Parathyroid adenoma (tissue), 2 donors: ENCODE data around the gene GHSR.

Experiments
- H2AFZ ChIP-seq: fragments of 300-600 bp; sonication (generic); one replicate; pipeline ENCODE4 v1.7.0; 2017; ENCODE audit warnings: antibody characterized with exemption, mild to moderate bottlenecking
- H3K27ac ChIP-seq: fragments of 300-600 bp; sonication (generic); one replicate; pipeline ENCODE4 v1.7.0; 2017
- H3K27me3 ChIP-seq: fragments of 300-600 bp; sonication (generic); one replicate; pipeline ENCODE4 v1.7.0; 2017; ENCODE audit warnings: low read length; ENCODE audit not compliant: control insufficient read depth, insufficient read depth
- H3K36me3 ChIP-seq: fragments of 300-600 bp; sonication (generic); one replicate; pipeline ENCODE4 v1.7.0; 2017; ENCODE audit warnings: low read length; ENCODE audit not compliant: control insufficient read depth, insufficient read depth
- H3K4me1 ChIP-seq: fragments of 300-600 bp; sonication (generic); one replicate; pipeline ENCODE4 v1.7.0; 2017; ENCODE audit warnings: control low read depth
- H3K4me2 ChIP-seq: fragments of 300-600 bp; sonication (generic); one replicate; pipeline ENCODE4 v1.7.0; 2017; ENCODE audit warnings: low read length
- H3K4me3 ChIP-seq: fragments of 300-600 bp; sonication (generic); one replicate; pipeline ENCODE4 v1.7.0; 2017; ENCODE audit warnings: low read depth, low read length
- H3K79me2 ChIP-seq: fragments of 300-600 bp; sonication (generic); one replicate; pipeline ENCODE4 v1.7.0; 2017; ENCODE audit warnings: control low read depth
- H3K9ac ChIP-seq: fragments of 300-600 bp; sonication (generic); one replicate; pipeline ENCODE4 v1.7.0; 2017; ENCODE audit warnings: mild to moderate bottlenecking
- H3K9me3 ChIP-seq: fragments of 300-600 bp; sonication (generic); one replicate; pipeline ENCODE4 v1.7.0; 2017; ENCODE audit warnings: low read length; ENCODE audit not compliant: control insufficient read depth
- TF ChIP-seq, protein P1 (sequence below): fragments of 300-600 bp; sonication (generic); IDR thresholded peaks from one replicate; pipeline ENCODE4 v1.7.0; 2017; ENCODE audit warnings: antibody characterized with exemption, mild to moderate bottlenecking
- donor health status: primary hyperparathyroidism.

GHSR gene

DNA sequence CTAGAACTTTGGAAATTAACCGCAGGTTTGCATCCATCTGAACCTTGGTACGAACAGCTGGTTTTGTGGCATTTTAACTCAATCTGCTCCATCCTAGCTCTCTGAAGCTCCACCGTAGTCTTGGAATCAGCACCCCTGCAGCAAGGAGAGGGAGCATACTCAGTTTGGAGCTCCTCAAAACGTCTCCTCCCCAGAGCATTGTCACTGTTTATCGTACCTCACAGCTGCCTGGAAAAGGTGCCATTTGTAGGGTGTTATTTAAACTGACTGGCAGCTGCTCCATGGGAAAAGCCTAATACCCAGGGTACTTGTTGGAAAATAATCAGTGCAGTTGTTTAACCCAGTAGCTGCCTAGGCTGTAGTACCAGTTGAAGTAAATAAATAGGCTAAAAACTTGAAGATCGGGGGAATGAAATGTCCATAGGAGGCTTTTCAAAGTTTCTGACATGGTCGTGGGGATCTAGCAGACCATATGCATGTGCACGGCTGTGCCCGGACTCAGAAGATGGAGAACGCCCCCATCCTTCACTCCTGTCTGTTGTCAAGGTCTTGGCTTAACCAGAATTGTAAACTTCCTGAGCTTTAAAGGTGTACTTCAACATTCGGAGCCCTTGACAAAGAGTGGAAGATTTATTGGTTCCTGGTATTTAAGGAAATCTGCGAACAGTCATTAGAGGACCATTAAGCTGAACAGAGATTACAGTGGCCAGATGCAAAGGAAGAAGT lies 43.9 kb downstream of the GHSR start:
- no peaks in the 10 kb centered on the region for H3K27me3 ChIP-seq
- no peak overlapping the region for H3K9ac ChIP-seq
- H3K4me1 ChIP-seq = no peaks in the 10 kb centered on the region
- no peaks in the 10 kb centered on the region for H3K79me2 ChIP-seq
- H3K36me3 ChIP-seq = no peaks in the 10 kb centered on the region
- H3K27ac ChIP-seq = no peak overlapping the region
- H3K9me3 ChIP-seq = no peaks in the 10 kb centered on the region
- TF ChIP-seq, protein P1, sequence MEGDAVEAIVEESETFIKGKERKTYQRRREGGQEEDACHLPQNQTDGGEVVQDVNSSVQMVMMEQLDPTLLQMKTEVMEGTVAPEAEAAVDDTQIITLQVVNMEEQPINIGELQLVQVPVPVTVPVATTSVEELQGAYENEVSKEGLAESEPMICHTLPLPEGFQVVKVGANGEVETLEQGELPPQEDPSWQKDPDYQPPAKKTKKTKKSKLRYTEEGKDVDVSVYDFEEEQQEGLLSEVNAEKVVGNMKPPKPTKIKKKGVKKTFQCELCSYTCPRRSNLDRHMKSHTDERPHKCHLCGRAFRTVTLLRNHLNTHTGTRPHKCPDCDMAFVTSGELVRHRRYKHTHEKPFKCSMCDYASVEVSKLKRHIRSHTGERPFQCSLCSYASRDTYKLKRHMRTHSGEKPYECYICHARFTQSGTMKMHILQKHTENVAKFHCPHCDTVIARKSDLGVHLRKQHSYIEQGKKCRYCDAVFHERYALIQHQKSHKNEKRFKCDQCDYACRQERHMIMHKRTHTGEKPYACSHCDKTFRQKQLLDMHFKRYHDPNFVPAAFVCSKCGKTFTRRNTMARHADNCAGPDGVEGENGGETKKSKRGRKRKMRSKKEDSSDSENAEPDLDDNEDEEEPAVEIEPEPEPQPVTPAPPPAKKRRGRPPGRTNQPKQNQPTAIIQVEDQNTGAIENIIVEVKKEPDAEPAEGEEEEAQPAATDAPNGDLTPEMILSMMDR = no peak
- H3K4me2 ChIP-seq = no peak overlapping the region
- no peak overlapping the region for H3K4me3 ChIP-seq
- no peak overlapping the region for H2AFZ ChIP-seq

DNA sequence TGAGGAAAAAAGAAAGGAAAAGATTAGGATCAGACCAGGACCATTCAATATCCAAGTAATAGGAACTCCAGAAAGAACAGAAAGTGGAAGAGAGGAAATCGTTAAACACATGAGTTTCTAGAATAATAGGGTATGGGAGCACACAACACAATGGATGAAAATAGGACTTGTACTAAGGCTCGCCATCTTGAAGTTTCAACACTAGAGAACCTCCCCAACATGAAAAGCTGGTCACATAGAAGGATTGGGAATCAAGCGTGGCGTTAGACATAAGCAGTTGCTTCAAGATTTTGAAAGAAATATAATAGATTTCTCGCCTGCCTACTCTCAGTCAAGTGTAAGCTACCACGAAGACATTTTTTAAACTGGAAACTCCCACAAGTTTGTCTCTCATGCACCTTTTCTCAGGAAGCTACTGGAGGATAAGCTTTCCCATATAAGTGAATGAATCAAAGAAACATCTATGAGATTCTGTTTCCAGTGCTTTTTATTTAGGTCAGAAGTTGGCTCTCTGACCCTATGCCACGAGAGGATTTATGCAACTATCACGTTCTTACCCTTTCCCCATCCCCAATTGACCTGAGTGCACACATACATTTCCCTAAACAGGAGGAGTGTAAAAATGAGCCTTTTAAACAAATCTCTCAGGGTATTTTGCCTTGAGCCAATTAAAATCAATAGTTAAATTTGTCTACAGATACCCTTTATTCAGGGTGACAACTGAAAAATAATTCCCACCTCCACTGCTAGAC lies 45.2 kb downstream of the GHSR start:
- H3K9ac ChIP-seq = no peak overlapping the region

DNA sequence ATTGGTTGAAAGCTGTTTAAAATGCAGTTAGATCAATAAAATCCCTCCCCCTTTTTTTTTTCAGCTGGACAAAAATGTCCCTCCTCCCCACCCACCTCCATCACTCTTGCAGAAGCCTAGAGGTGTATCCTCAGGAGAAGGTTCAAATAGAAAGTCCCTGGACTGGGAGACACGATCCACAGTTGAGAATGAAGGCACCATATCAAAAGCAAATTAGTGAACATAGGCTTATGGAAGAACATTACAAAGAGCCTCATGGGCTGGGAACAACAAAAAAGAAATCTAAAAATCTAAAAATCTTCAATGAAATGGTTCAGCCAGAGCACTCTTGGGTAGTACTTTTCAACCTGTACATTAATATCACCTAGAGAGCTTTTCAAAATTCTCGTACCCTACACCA lies 46.2 kb downstream of the GHSR start:
- TF ChIP-seq, protein P1 = no peak
- Histone ChIP-seq H3K4me3 (no peak overlapping the region), H2AFZ (no peak overlapping the region), H3K79me2 (no peaks in the 10 kb centered on the region), H3K36me3 (no peaks in the 10 kb centered on the region), H3K9me3 (no peaks in the 10 kb centered on the region), H3K4me1 (no peaks in the 10 kb centered on the region), H3K27ac (no peak overlapping the region), H3K4me2 (no peak overlapping the region), H3K9ac (no peak overlapping the region), H3K27me3 (no peaks in the 10 kb centered on the region)

More for the DNA sequence above, 45.2 kb downstream of the GHSR start:
- Histone ChIP-seq H3K4me1 (no peaks in the 10 kb centered on the region), H3K4me2 (no peak overlapping the region), H3K4me3 (no peak overlapping the region), H3K27ac (no peak overlapping the region), H3K27me3 (no peaks in the 10 kb centered on the region), H3K36me3 (no peaks in the 10 kb centered on the region), H3K9me3 (no peaks in the 10 kb centered on the region), H3K79me2 (no peaks in the 10 kb centered on the region), H2AFZ (no peak overlapping the region)
- TF ChIP-seq, protein P1 = no peak

DNA sequence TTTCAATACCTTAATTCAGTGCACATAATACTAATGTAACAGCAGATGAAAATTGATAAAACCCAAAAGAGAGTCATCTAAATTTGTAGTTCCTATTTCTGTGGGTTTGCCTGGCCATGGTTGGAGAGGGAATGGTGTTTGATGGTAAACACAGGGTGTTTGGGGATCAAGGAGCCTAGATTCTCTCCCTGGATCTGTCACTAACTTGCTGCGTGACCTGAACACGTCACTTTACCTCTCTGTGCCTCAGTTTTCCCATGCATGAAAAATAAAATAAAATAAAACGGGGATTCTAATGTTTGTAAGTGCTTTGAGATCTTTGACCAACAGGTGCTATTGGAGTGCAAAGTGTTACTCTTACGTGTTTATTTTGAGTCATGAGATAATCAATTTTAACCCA lies 49.8 kb downstream of the GHSR start:
- H3K27me3 ChIP-seq = no peaks in the 10 kb centered on the region
- TF ChIP-seq, protein P1 = no peak
- no peaks in the 10 kb centered on the region for H3K4me1 ChIP-seq
- no peak overlapping the region for H3K4me3 ChIP-seq
- H3K9me3 ChIP-seq = no peaks in the 10 kb centered on the region
- H3K9ac ChIP-seq = no peak overlapping the region
- no peaks in the 10 kb centered on the region for H3K36me3 ChIP-seq
- no peak overlapping the region for H2AFZ ChIP-seq
- H3K4me2 ChIP-seq = no peak overlapping the region
- no peak overlapping the region for H3K27ac ChIP-seq
- no peaks in the 10 kb centered on the region for H3K79me2 ChIP-seq
